ENCODE measurements around the gene RHD. TPM values are rescaled to one million over a fixed set of nuclear protein-coding genes. Genes with fewer than 3 reads are reported as not detected.
"Not testable (repeated sequence)": the region's sequence is repeated elsewhere in the genome, so short reads cannot be mapped to it uniquely, and the experiment has no call there.

The RHD gene
- total RNA-seq: 1.2 TPM

- not testable (repeated sequence) for H3K4me1 ChIP-seq (ENCODE audit: insufficient read depth, low read length); H3K4me3 ChIP-seq (ENCODE audit: low read length); H3K9me3 ChIP-seq (ENCODE audit: low read depth, low read length); H3K27me3 ChIP-seq (ENCODE audit: insufficient read depth, low read length)
Measured at GRCh38 chr1:25272238-25272637, at the start of gene RHD. Gene RHD (plus strand): TSS chr1:25272509. CDS start chr1:25272548, 39 bp downstream.

GRCh38 chr1:25222606-25223005 lies 49.7 kb upstream of the RHD start:
- no peak overlapping the region for H3K4me3 ChIP-seq (ENCODE audit: low read length)
- H3K9me3 ChIP-seq (ENCODE audit: low read depth, low read length): no peaks in the 10 kb centered on the region
- no peaks in the 10 kb centered on the region for H3K27me3 ChIP-seq (ENCODE audit: insufficient read depth, low read length)
- no peaks in the 10 kb centered on the region for H3K4me1 ChIP-seq (ENCODE audit: insufficient read depth, low read length)

GRCh38 chr1:25223471-25223870 lies 48.8 kb upstream of the RHD start:
- Histone ChIP-seq H3K4me1 (ENCODE audit: insufficient read depth, low read length) (no peaks in the 10 kb centered on the region), H3K9me3 (ENCODE audit: low read depth, low read length) (no peaks in the 10 kb centered on the region), H3K4me3 (ENCODE audit: low read length) (no peak overlapping the region), H3K27me3 (ENCODE audit: insufficient read depth, low read length) (no peaks in the 10 kb centered on the region)

GRCh38 chr1:25232027-25232865 lies 40.1 kb upstream of the RHD start, which contains the start of gene SYF2:
Gene SYF2 (minus strand): TSS chr1:25232502. CDS start chr1:25232467, 35 bp downstream.
- Histone ChIP-seq H3K4me1 (ENCODE audit: insufficient read depth, low read length) (peaks cover 44% of the 10 kb centered on the region), H3K4me3 (ENCODE audit: low read length) (peak within 1 kb of the TSS; percentile 85), H3K27me3 (ENCODE audit: insufficient read depth, low read length) (no peaks in the 10 kb centered on the region), H3K9me3 (ENCODE audit: low read depth, low read length) (no peaks in the 10 kb centered on the region)

GRCh38 chr1:25232866-25233784 lies 39.2 kb upstream of the RHD start:
- H3K4me1 ChIP-seq (ENCODE audit: insufficient read depth, low read length): peaks cover 47% of the 10 kb centered on the region
- no peaks in the 10 kb centered on the region for H3K9me3 ChIP-seq (ENCODE audit: low read depth, low read length)
- H3K4me3 ChIP-seq (ENCODE audit: low read length): peak overlapping the region; percentile 85
- no peaks in the 10 kb centered on the region for H3K27me3 ChIP-seq (ENCODE audit: insufficient read depth, low read length)

- H3K4me1 ChIP-seq (ENCODE audit: insufficient read depth, low read length): peaks cover 63% of the 10 kb centered on the region
- not testable (repeated sequence) for H3K27me3 ChIP-seq (ENCODE audit: insufficient read depth, low read length); H3K9me3 ChIP-seq (ENCODE audit: low read depth, low read length); H3K4me3 ChIP-seq (ENCODE audit: low read length)
Measured at GRCh38 chr1:25235411-25235810, 36.9 kb upstream of the RHD start.

GRCh38 chr1:25236261-25236660 lies 36.0 kb upstream of the RHD start:
- H3K4me3 ChIP-seq (ENCODE audit: low read length); H3K9me3 ChIP-seq (ENCODE audit: low read depth, low read length); H3K27me3 ChIP-seq (ENCODE audit: insufficient read depth, low read length): not testable (repeated sequence)
- peaks cover 65% of the 10 kb centered on the region for H3K4me1 ChIP-seq (ENCODE audit: insufficient read depth, low read length)

- peaks cover 61% of the 10 kb centered on the region for H3K4me1 ChIP-seq (ENCODE audit: insufficient read depth, low read length)
- H3K27me3 ChIP-seq (ENCODE audit: insufficient read depth, low read length): no peaks in the 10 kb centered on the region
- no peak overlapping the region for H3K4me3 ChIP-seq (ENCODE audit: low read length)
- no peaks in the 10 kb centered on the region for H3K9me3 ChIP-seq (ENCODE audit: low read depth, low read length)
Measured at GRCh38 chr1:25238046-25238445, 34.3 kb upstream of the RHD start.

GRCh38 chr1:25239681-25240541 lies 32.4 kb upstream of the RHD start:
- H3K9me3 ChIP-seq (ENCODE audit: low read depth, low read length): no peaks in the 10 kb centered on the region
- no peaks in the 10 kb centered on the region for H3K27me3 ChIP-seq (ENCODE audit: insufficient read depth, low read length)
- H3K4me3 ChIP-seq (ENCODE audit: low read length): peak overlapping the region; percentile 38
- peaks cover 59% of the 10 kb centered on the region for H3K4me1 ChIP-seq (ENCODE audit: insufficient read depth, low read length)

GRCh38 chr1:25243907-25244306 lies 28.4 kb upstream of the RHD start:
- no peak overlapping the region for H3K4me3 ChIP-seq (ENCODE audit: low read length)
- peaks cover 63% of the 10 kb centered on the region for H3K4me1 ChIP-seq (ENCODE audit: insufficient read depth, low read length)

GRCh38 chr1:25245393-25245792 lies 26.9 kb upstream of the RHD start:
- H3K4me1 ChIP-seq (ENCODE audit: insufficient read depth, low read length): peaks cover 49% of the 10 kb centered on the region
- H3K27me3 ChIP-seq (ENCODE audit: insufficient read depth, low read length): no peaks in the 10 kb centered on the region
- peak overlapping the region; percentile 99 for H3K4me3 ChIP-seq (ENCODE audit: low read length)
- H3K9me3 ChIP-seq (ENCODE audit: low read depth, low read length): no peaks in the 10 kb centered on the region

More at GRCh38 chr1:25243907-25244306, 28.4 kb upstream of the RHD start:
- Histone ChIP-seq H3K27me3 (ENCODE audit: insufficient read depth, low read length) (no peaks in the 10 kb centered on the region), H3K9me3 (ENCODE audit: low read depth, low read length) (no peaks in the 10 kb centered on the region)

- peak overlapping the region; percentile 99 for H3K4me3 ChIP-seq (ENCODE audit: low read length)
- H3K4me1 ChIP-seq (ENCODE audit: insufficient read depth, low read length): peaks cover 43% of the 10 kb centered on the region
- no peaks in the 10 kb centered on the region for H3K9me3 ChIP-seq (ENCODE audit: low read depth, low read length)
- H3K27me3 ChIP-seq (ENCODE audit: insufficient read depth, low read length): no peaks in the 10 kb centered on the region
Measured at GRCh38 chr1:25245809-25246599, 26.3 kb upstream of the RHD start.

GRCh38 chr1:25246600-25247023 lies 25.7 kb upstream of the RHD start:
- Histone ChIP-seq H3K9me3 (ENCODE audit: low read depth, low read length) (no peaks in the 10 kb centered on the region), H3K4me3 (ENCODE audit: low read length) (peak overlapping the region; percentile 99), H3K4me1 (ENCODE audit: insufficient read depth, low read length) (peaks cover 39% of the 10 kb centered on the region), H3K27me3 (ENCODE audit: insufficient read depth, low read length) (no peaks in the 10 kb centered on the region)
